Loucy (cell line): ENCODE measurements around the gene MUC6.

Experiments
- H2AFZ ChIP-seq: fragments of 200-600 bp; sonication (generic); 2 replicates; pipeline ENCODE4 v1.6.0; 2016; ENCODE audit warnings: antibody characterized with exemption, mild to moderate bottlenecking, low read length, moderate library complexity
- H3F3A ChIP-seq: fragments of 200-600 bp; 2 replicates; pipeline ENCODE4 v1.6.0; 2016; ENCODE audit warnings: antibody characterized with exemption, low read depth, mild to moderate bottlenecking
- H3K27me3 ChIP-seq: fragments of 200-600 bp; sonication (generic); 2 replicates; pipeline ENCODE4 v1.6.1; 2014; ENCODE audit warnings: low read length, mild to moderate bottlenecking; ENCODE audit not compliant: insufficient read depth, poor library complexity, severe bottlenecking
- H3K36me3 ChIP-seq: fragments of 200-600 bp; sonication (generic); 2 replicates; pipeline ENCODE4 v1.6.1; 2016; ENCODE audit warnings: low read length; ENCODE audit not compliant: insufficient read depth
- H3K4me1 ChIP-seq: fragments of 200-600 bp; sonication (generic); 2 replicates; pipeline ENCODE4 v1.5.1; 2014; ENCODE audit warnings: low read length, mild to moderate bottlenecking; ENCODE audit not compliant: insufficient read depth, poor library complexity, severe bottlenecking
- H3K4me2 ChIP-seq: fragments of 200-600 bp; sonication (generic); 2 replicates; pipeline ENCODE4 v1.6.0; 2014; ENCODE audit warnings: antibody characterized with exemption, low read length, low read depth, mild to moderate bottlenecking; ENCODE audit not compliant: poor library complexity, severe bottlenecking
- H3K4me3 ChIP-seq: fragments of 200-600 bp; sonication (generic); 2 replicates; pipeline ENCODE4 v1.5.1; 2014; ENCODE audit warnings: low read length, mild to moderate bottlenecking, mixed read lengths; ENCODE audit not compliant: poor library complexity, severe bottlenecking
- H3K79me2 ChIP-seq: fragments of 200-600 bp; sonication (generic); 2 replicates; pipeline ENCODE4 v1.6.1; 2014; ENCODE audit warnings: low read length; ENCODE audit not compliant: insufficient read depth
- H3K9ac ChIP-seq: fragments of 200-600 bp; sonication (generic); 2 replicates; pipeline ENCODE4 v1.6.0; 2014; ENCODE audit warnings: mild to moderate bottlenecking, low read depth, low read length, moderate library complexity; ENCODE audit not compliant: poor library complexity, severe bottlenecking
- H3K9me2 ChIP-seq: fragments of 200-600 bp; sonication (generic); replicated peaks from 2 replicates; pipeline ENCODE4 v1.6.1; 2016; ENCODE audit warnings: low read depth, low read length, mixed read lengths
- H3K9me3 ChIP-seq: fragments of 200-600 bp; sonication (generic); 2 replicates; pipeline ENCODE4 v1.6.1; 2014; ENCODE audit warnings: mild to moderate bottlenecking, antibody characterized with exemption, low read length, low read depth; ENCODE audit not compliant: insufficient read depth
- H4K20me1 ChIP-seq: fragments of 200-600 bp; sonication (generic); 2 replicates; pipeline ENCODE4 v1.6.0; 2014; ENCODE audit warnings: antibody characterized with exemption, low read length, mild to moderate bottlenecking; ENCODE audit not compliant: insufficient read depth, poor library complexity, severe bottlenecking
- CTCF ChIP-seq: fragments of 200-600 bp; sonication (generic); conservative IDR thresholded peaks from 2 replicates; pipeline ENCODE4 v1.5.1; 2014; ENCODE audit warnings: mild to moderate bottlenecking, antibody characterized with exemption, low read length
- EZH2phosphoT487 ChIP-seq: fragments of 200-600 bp; IDR thresholded peaks from 2 replicates; pipeline ENCODE4 v1.6.1; 2018; ENCODE audit warnings: antibody characterized with exemption, mild to moderate bottlenecking, moderate library complexity, borderline replicate concordance

MUC6 gene

GRCh38 chr11:1015826-1016545 is 20.5 kb downstream of the MUC6 start:
- H3K9ac ChIP-seq: no peak overlapping the region
- no peaks in the 10 kb centered on the region for H3K9me3 ChIP-seq
- H4K20me1 ChIP-seq: no peaks in the 10 kb centered on the region
- H2AFZ ChIP-seq: no peak overlapping the region
- no peaks in the 10 kb centered on the region for H3K4me1 ChIP-seq
- H3K9me2 ChIP-seq: no peaks in the 10 kb centered on the region
- H3F3A ChIP-seq: no peaks in the 10 kb centered on the region
- H3K4me3 ChIP-seq: no peak overlapping the region
- H3K4me2 ChIP-seq: no peak overlapping the region
- no peaks in the 10 kb centered on the region for H3K79me2 ChIP-seq
- H3K27me3 ChIP-seq: no peaks in the 10 kb centered on the region
- no peak for TF ChIP-seq CTCF
- H3K36me3 ChIP-seq: peaks cover 12% of the 10 kb centered on the region; the same call in 1 of the 2 replicates

- no peaks in the 10 kb centered on the region for H4K20me1 ChIP-seq
- no peak overlapping the region for H3K9ac ChIP-seq
Measured at GRCh38 chr11:1015064-1015463, 21.5 kb downstream of the MUC6 start.

GRCh38 chr11:1014276-1014675 is 22.2 kb downstream of the MUC6 start:
- no peak overlapping the region for H2AFZ ChIP-seq
- H3K27me3 ChIP-seq: no peaks in the 10 kb centered on the region
- no peaks in the 10 kb centered on the region for H3K4me1 ChIP-seq
- no peak overlapping the region for H3K4me3 ChIP-seq
- H3F3A ChIP-seq: no peaks in the 10 kb centered on the region
- H4K20me1 ChIP-seq: no peaks in the 10 kb centered on the region
- no peaks in the 10 kb centered on the region for H3K9me2 ChIP-seq
- H3K36me3 ChIP-seq: peaks cover 28% of the 10 kb centered on the region; the same call in 1 of the 2 replicates
- no peak overlapping the region for H3K9ac ChIP-seq
- no peak for TF ChIP-seq EZH2phosphoT487
- TF ChIP-seq CTCF: no peak
- H3K4me2 ChIP-seq: no peak overlapping the region
- no peaks in the 10 kb centered on the region for H3K9me3 ChIP-seq
- no peaks in the 10 kb centered on the region for H3K79me2 ChIP-seq

More at GRCh38 chr11:1015064-1015463, 21.5 kb downstream of the MUC6 start:
- H3K9me2 ChIP-seq: no peaks in the 10 kb centered on the region
- H3K9me3 ChIP-seq: no peaks in the 10 kb centered on the region
- TF ChIP-seq EZH2phosphoT487: no peak
- TF ChIP-seq CTCF: no peak
- H3F3A ChIP-seq: no peaks in the 10 kb centered on the region
- no peaks in the 10 kb centered on the region for H3K4me1 ChIP-seq
- H2AFZ ChIP-seq: no peak overlapping the region
- H3K4me2 ChIP-seq: no peak overlapping the region
- H3K79me2 ChIP-seq: no peaks in the 10 kb centered on the region
- no peak overlapping the region for H3K4me3 ChIP-seq
- H3K36me3 ChIP-seq: peaks cover 22% of the 10 kb centered on the region; the same call in 1 of the 2 replicates
- no peaks in the 10 kb centered on the region for H3K27me3 ChIP-seq
